SU-DHL-6 (cell line): ENCODE data around the gene CLCN7.

ENCODE experiments used
- H2AFZ ChIP-seq: fragments of 200-600 bp; sonication (generic); 2 replicates; pipeline ENCODE4 v1.6.1; 2014; ENCODE audit warnings: low read depth, mild to moderate bottlenecking, moderate library complexity, mixed read lengths, antibody characterized with exemption, low read length; ENCODE audit not compliant: severe bottlenecking
- H3F3A ChIP-seq: fragments of 200-600 bp; shearing (Covaris generic); 2 replicates; pipeline ENCODE4 v1.6.0; 2016; ENCODE audit warnings: antibody characterized with exemption, mild to moderate bottlenecking; ENCODE audit not compliant: insufficient read depth
- H3K27ac ChIP-seq: fragments of 200-600 bp; sonication (generic); 2 replicates; pipeline ENCODE4 v1.5.1; 2016; ENCODE audit warnings: low read depth, mild to moderate bottlenecking, low read length, moderate library complexity, mixed read lengths
- H3K27me3 ChIP-seq: fragments of 200-600 bp; sonication (generic), shearing (Covaris generic); 2 replicates; pipeline ENCODE4 v1.6.0; 2014; ENCODE audit warnings: mild to moderate bottlenecking, low read length
- H3K36me3 ChIP-seq: fragments of 200-600 bp; sonication (generic); 2 replicates; pipeline ENCODE4 v1.6.1; 2014; ENCODE audit warnings: mild to moderate bottlenecking, low read length, mixed read lengths
- H3K4me2 ChIP-seq: fragments of 300-600, 200-600 bp; shearing (Covaris generic), sonication (generic); 2 replicates; pipeline ENCODE4 v1.6.0; 2014; ENCODE audit warnings: low read length, low read depth, mild to moderate bottlenecking; ENCODE audit not compliant: poor library complexity, severe bottlenecking
- H3K4me3 ChIP-seq: fragments of 200-600 bp; sonication (generic); 2 replicates; pipeline ENCODE4 v1.5.1; 2014; ENCODE audit warnings: antibody characterized with exemption, low read length, mild to moderate bottlenecking, mixed read lengths; ENCODE audit not compliant: insufficient read depth, poor library complexity, severe bottlenecking
- H3K79me2 ChIP-seq: fragments of 200-600 bp; sonication (generic); 2 replicates; pipeline ENCODE4 v1.6.1; 2014; ENCODE audit warnings: mild to moderate bottlenecking, low read length, moderate library complexity; ENCODE audit not compliant: insufficient read depth
- H3K9ac ChIP-seq: fragments of 200-600 bp; sonication (generic); 2 replicates; pipeline ENCODE4 v1.7.0; 2014; ENCODE audit warnings: mild to moderate bottlenecking, low read length
- H3K9me2 ChIP-seq: fragments of 200-600 bp; sonication (generic); replicated peaks from 2 replicates; pipeline ENCODE4 v1.6.1; 2014; ENCODE audit warnings: low read length; ENCODE audit not compliant: insufficient read depth
- H3K9me3 ChIP-seq: fragments of 200-600 bp; sonication (generic); 2 replicates; pipeline ENCODE4 v1.6.1; 2014; ENCODE audit warnings: low read length, mixed read lengths; ENCODE audit not compliant: insufficient read depth
- H4K20me1 ChIP-seq: fragments of 200-600 bp; sonication (generic); 2 replicates; pipeline ENCODE4 v1.6.1; 2014; ENCODE audit warnings: low read depth, mild to moderate bottlenecking, antibody characterized with exemption, low read length, moderate library complexity, mixed read lengths
- CTCF ChIP-seq: fragments of 200-600 bp; sonication (generic); IDR thresholded peaks from one replicate; pipeline ENCODE4 v1.5.1; 2017; ENCODE audit warnings: antibody characterized with exemption, mild to moderate bottlenecking, low read length, moderate library complexity; ENCODE audit not compliant: insufficient read depth, poor library complexity, severe bottlenecking
- EZH2phosphoT487 ChIP-seq: fragments of 200-600 bp; sonication (generic), shearing (Covaris generic); conservative IDR thresholded peaks from 2 replicates; pipeline ENCODE4 v1.6.1; 2018; ENCODE audit warnings: mild to moderate bottlenecking, antibody characterized with exemption, low read length, moderate library complexity, mixed read lengths

CLCN7 gene

GRCh38 chr16:1459967-1460366 is 14.9 kb downstream of the CLCN7 start:
- no peak overlapping the region for H3K27ac ChIP-seq
- H3K9me2 ChIP-seq = no peaks in the 10 kb centered on the region
- H3F3A ChIP-seq = no peaks in the 10 kb centered on the region
- H3K4me3 ChIP-seq = no peak overlapping the region
- H2AFZ ChIP-seq = no peak overlapping the region
- H3K4me2 ChIP-seq = no peak overlapping the region
- no peak for TF ChIP-seq CTCF
- TF ChIP-seq EZH2phosphoT487 = no peak
- no peaks in the 10 kb centered on the region for H3K9me3 ChIP-seq
- H4K20me1 ChIP-seq = no peaks in the 10 kb centered on the region
- no peaks in the 10 kb centered on the region for H3K36me3 ChIP-seq
- H3K79me2 ChIP-seq = no peaks in the 10 kb centered on the region
- no peaks in the 10 kb centered on the region for H3K27me3 ChIP-seq
- H3K9ac ChIP-seq = no peak overlapping the region

- no peaks in the 10 kb centered on the region for H3K79me2 ChIP-seq
- H3K4me2 ChIP-seq = no peak overlapping the region
- H3F3A ChIP-seq = no peaks in the 10 kb centered on the region
- H4K20me1 ChIP-seq = no peaks in the 10 kb centered on the region
- H3K9ac ChIP-seq = no peak overlapping the region
- H2AFZ ChIP-seq = no peak overlapping the region
- H3K9me3 ChIP-seq = no peaks in the 10 kb centered on the region
- no peak overlapping the region for H3K27ac ChIP-seq
- TF ChIP-seq CTCF (no peak), EZH2phosphoT487 (no peak)
- H3K4me3 ChIP-seq = no peak overlapping the region
- no peaks in the 10 kb centered on the region for H3K27me3 ChIP-seq
- H3K36me3 ChIP-seq = no peaks in the 10 kb centered on the region
- H3K9me2 ChIP-seq = no peaks in the 10 kb centered on the region
Measured at GRCh38 chr16:1458977-1459341, 15.9 kb downstream of the CLCN7 start.

GRCh38 chr16:1458336-1458976 is 16.4 kb downstream of the CLCN7 start:
- no peaks in the 10 kb centered on the region for H3K79me2 ChIP-seq
- no peaks in the 10 kb centered on the region for H3K27me3 ChIP-seq
- H3F3A ChIP-seq = no peaks in the 10 kb centered on the region
- H3K9ac ChIP-seq = no peak overlapping the region
- H3K4me3 ChIP-seq = no peak overlapping the region
- no peak overlapping the region for H3K4me2 ChIP-seq
- H3K27ac ChIP-seq = no peak overlapping the region
- H3K9me3 ChIP-seq = no peaks in the 10 kb centered on the region
- no peaks in the 10 kb centered on the region for H3K36me3 ChIP-seq
- TF ChIP-seq EZH2phosphoT487 (no peak), CTCF (no peak)
- H2AFZ ChIP-seq = no peak overlapping the region
- no peaks in the 10 kb centered on the region for H4K20me1 ChIP-seq
- H3K9me2 ChIP-seq = no peaks in the 10 kb centered on the region
